Body of pancreas (tissue), 4 donors: ENCODE measurements around the gene G3BP2.

ENCODE experiments used
- POLR2A ChIP-seq, 3 donors: fragments of 450-650 bp; IDR thresholded peaks; one replicate each; pipeline ENCODE4 v1.6.1; 2016; ENCODE audit warnings: antibody characterized with exemption in 3 of 3, mild to moderate bottlenecking in 2 of 3
- TF ChIP-seq, protein P1 (sequence below), 7 experiments: fragments of 450-650 bp in 4 of 7; fragments of 200-600 bp in 3 of 7; sonication (generic) in 3 of 7; IDR thresholded peaks; one replicate each; pipeline ENCODE4 v1.5.1; 2016 to 2019; ENCODE audit warnings: antibody characterized with exemption in 7 of 7

DNA sequence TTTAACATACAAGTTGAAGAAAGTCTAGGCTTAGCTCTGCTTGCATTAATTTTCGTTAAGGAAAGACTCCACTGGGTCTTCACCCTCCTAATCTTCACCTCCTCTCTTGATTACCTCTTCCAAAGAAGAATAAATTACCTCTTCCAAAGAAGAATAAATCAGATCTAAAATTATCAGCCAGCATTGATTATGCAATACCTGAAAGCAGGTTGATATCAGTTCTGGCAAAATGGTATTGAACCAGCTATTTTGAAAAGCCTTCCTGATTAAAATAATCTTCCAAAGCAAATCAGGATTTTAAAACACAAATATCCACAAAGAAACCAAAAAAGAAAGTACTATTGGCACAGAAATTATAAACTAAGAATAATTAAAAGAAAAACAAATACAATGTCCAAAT is 79.8 kb downstream of the G3BP2 start:
- TF ChIP-seq, protein P1, sequence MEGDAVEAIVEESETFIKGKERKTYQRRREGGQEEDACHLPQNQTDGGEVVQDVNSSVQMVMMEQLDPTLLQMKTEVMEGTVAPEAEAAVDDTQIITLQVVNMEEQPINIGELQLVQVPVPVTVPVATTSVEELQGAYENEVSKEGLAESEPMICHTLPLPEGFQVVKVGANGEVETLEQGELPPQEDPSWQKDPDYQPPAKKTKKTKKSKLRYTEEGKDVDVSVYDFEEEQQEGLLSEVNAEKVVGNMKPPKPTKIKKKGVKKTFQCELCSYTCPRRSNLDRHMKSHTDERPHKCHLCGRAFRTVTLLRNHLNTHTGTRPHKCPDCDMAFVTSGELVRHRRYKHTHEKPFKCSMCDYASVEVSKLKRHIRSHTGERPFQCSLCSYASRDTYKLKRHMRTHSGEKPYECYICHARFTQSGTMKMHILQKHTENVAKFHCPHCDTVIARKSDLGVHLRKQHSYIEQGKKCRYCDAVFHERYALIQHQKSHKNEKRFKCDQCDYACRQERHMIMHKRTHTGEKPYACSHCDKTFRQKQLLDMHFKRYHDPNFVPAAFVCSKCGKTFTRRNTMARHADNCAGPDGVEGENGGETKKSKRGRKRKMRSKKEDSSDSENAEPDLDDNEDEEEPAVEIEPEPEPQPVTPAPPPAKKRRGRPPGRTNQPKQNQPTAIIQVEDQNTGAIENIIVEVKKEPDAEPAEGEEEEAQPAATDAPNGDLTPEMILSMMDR (IDR thresholded peaks at IDR 0.05): no peak
- no peak for TF ChIP-seq POLR2A (IDR thresholded peaks at IDR 0.05)
